HG02840 (cell line): ENCODE results near the gene ZNF205.

Experiments
- ATAC-seq: cut with Tn5 transposase; IDR thresholded peaks from one replicate; pipeline ENCODE4 v1.9.1; 2021; ENCODE audit warnings: mild to moderate bottlenecking, moderate library complexity, moderate number of reproducible peaks; ENCODE audit not compliant: unreplicated experiment, low FRiP score

Gene ZNF205

DNA sequence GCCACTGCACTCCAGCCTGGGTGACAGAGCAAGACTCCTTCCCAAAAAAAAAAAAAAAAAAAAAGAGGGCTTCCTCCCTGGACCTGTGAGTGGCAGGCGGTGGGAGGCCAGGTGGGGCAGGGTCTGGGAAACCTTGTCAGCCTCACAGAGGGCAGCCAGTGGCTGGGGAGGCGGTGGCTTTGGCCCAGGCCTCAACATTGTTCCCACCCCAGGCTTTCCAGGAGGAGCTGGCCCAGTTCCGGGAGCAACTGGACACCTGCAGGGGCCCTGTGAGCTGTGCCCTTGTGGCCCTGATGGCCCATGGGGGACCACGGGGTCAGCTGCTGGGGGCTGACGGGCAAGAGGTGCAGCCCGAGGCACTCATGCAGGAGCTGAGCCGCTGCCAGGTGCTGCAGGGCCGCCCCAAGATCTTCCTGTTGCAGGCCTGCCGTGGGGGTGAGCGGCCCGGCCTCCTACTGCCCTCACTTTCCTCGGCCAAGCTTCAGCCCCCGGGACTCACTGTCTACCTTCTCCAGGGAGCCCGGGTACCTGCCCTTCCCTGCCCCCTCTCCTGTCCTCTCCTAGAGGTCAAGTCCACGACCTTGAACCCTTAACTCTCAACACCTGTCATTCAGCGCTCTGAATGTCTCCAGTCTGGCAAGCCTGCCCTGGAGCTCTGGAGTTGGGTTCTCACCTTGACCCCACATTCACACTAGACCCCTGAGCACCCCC, 34.8 kb downstream of the ZNF205 start:
- no peak for ATAC-seq

DNA sequence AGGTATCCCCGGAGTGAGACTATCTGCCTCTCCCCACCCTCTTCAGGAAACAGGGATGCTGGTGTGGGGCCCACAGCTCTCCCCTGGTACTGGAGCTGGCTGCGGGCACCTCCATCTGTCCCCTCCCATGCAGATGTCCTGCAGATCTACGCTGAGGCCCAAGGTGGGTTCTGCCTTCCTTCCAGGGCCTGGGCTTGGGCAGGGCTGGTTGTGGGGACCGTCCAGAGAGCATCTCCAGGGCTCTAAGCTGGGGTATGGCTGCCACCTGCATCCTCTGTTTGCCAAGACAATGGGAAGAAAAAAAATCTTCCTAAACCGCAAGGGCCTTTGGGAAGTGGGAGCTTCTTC, 35.3 kb downstream of the ZNF205 start:
- no peak for ATAC-seq

DNA sequence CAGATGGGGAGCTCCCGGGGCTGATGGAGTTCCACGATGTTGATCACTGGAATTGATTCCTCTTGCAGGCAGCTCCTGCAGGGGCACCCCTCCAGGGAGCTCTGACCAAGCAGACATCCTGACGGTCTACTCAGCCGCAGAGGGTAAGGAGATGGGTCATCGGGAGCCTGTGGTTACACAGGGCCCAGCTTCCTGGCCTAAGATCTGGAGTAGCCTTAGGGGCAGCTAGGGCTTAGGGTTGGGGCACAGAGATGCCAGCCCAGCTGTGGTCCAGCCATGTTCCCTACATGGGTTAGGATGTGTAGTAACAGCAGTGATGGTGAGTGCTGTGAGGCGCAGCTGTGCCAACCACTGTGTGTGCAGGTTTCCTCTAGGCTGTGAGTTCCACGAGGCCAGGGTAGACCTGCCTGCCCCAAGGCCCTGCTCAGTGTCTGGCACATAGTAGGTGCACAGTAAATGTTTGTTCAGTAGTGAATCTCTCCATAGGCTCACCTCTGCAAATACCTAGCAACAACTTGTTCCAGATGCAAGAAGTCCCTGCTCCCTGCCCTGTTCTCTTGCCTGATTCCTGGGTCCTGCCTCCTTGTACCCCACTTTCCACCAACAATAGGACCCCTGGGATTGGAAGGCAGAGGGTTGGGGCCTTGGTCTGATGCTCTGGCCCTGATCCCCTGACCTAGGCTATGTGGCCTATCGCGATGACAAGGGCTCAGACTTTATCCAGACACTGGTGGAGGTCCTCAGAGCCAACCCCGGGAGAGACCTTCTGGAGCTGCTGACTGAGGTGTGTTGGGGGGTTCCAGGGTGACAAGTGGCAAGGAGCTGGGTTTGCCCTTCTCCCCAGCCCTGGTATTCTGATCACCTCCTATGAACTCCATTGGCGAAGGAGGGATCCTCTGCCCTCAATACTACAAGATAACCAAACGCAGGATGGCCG, 36.1 kb downstream of the ZNF205 start:
- no peak for ATAC-seq

DNA sequence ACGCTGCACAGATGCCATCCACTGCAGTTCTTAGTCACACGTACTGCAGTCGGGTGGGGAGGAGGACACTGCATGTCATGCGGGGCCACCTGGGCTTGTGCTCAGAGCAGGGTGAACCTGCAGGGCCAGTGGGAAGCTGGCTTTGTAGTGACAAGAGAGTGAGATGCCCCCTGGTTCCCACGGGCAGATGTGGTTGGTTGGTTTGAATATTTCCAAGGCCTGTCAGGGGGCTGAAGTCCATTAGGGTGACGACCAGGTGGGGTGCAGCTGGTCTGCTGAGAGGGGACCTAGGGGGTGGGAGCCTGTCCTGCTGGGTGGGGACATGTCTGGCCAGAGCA, 36.8 kb downstream of the ZNF205 start:
- no peak for ATAC-seq

DNA sequence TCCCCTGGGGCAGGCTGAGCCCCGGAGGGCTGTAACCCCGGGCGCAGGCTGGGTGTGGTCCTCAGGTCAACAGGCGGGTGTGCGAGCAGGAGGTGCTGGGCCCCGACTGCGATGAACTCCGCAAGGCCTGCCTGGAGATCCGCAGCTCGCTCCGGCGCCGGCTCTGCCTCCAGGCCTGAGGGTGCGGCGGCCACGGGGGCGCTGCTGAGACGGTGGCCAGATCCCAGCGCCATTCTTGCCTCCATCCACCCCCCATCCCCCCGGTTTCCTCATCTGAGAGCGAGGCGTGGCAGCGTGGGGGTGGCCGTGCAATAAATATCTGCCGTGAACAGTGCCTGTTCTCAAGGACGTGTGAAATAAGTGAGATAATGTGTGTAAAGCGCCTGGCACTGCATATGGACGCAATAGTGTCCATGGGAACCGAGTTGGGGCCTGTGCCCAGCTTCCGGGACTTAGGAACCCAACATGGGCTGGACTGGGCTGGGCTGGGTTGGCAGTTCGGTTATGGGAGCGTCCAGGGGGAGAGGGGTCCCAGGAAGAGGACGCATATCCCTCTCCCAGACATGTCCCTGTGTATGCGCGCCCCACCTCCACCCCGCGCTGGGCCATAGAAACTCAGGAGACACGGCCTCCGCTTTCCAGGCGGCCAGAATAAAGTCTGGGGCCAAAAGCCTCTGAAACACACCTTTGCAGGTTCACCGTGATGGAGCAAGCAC, 37.4 kb downstream of the ZNF205 start:
- ATAC-seq: no peak

DNA sequence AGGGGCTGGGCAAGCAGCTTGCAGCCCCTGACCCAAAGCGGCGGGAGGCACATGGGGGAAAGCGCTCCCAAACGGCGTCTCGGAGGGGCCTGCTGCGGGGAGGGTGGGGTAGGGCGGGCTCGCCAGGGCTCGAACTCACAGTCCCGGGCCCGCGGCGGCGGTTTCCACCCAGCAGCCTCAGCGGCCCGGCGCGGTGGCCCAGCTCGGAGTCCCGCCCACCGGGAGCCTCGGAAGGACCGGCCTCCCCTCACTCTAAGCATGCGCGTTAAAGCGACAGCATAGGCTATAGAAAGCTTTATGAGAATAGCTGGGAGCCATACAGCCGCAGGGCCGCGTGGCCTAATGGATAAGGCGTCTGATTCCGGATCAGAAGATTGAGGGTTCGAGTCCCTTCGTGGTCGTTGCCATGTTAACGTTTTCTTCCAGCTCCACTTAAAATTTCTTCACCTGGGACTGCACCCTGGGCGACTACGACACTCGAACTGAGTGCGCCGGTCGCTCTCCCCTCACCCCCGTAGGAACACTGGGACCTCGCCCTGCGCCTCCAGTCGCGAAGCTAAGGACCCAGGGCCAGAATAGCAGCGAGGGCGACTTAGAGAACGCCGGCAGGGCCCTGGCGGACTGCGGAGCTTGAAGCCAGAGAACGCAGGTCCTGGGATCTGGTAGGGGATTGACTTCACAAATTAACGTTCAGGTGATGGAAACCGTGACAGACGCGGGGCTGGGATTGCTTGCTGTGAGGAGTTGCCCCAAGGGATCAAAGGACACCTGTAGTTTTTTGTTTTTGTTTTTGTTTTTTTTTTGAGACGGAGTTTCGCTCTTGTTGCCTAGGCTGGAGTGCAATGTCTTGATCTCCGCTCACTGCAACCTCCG, 38.2 kb downstream of the ZNF205 start:
- ATAC-seq: peak; percentile 72

DNA sequence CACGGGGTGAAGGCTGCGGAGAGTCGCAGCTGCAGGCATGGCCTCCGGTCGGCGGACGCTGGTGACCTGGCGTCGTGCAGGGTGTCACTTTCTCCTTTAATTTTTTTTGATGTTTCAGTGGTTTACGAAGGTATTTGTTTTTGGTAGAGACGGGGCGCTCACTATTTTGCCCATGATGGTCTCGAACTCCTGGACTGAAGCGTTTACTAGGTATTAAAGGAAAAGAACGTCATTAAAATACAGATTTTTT, 39.6 kb downstream of the ZNF205 start:
- ATAC-seq: no peak

DNA sequence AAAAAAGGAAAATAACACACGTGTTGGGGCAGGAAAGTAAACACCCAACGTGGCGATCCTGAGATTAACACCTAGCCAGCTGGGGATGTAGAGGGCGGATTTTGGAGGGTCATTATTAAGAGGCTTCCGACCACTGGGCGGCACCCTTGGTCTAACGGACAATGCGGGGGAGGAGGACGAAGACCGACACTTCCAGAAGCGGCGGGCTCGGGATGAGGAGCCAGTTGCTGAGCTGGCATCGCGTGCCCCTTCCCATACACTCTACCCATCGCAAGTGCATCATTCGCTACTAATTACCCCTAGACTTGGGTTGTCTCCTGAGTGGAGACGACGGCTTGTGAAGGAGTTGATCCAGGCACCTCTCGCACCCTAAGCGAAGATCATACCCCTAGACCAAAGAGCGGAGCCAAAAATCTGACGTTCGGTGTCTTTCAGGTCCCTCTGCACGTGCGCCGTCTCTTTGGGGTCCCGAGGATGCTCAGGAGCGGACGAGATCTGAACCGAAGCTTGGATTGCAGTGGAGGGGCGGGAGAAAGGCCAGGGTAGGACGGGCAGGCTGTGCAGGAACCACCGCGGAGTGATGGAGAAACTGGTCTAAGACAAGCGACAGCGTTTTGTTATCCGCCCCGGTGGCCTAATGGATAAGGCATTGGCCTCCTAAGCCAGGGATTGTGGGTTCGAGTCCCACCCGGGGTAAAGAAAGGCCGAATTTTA, 40.0 kb downstream of the ZNF205 start:
- no peak for ATAC-seq

DNA sequence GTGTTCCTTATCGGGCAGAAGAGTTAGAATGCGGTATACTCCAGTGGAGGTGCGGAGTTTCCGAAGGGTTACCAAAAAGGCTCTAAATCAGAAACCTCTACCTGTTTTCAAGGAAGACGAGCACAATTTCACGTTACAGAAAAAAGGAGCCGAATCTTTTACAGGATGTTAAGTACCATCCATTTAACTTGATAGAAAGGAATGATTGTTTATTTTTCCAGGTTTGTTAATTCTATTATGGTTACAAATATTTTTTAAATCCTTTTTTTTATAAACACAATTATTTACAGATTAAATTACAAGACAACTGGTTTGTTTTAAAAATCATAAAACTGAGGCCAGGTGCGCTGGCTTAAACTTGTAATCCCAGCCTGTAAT, 40.6 kb downstream of the ZNF205 start:
- ATAC-seq: no peak

DNA sequence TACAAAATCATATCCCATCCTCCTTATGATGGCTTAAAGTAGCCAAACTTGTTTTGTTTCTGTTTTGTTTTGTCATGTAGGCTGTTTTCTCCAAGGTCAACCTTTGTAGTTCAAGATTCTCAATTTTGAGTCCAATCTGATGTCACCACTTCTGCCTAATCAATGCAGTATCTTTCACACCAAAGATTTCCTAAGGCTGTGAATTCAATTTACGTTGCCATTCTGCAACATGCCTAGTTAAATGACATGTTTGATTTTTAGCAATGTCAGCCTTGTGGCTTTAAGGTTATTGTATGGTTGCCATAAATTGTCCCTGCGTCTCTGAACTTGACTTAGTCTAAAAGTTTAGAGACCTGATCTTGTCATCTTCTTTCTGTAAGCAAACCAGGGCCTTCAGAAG, 42.8 kb downstream of the ZNF205 start:
- no peak for ATAC-seq

DNA sequence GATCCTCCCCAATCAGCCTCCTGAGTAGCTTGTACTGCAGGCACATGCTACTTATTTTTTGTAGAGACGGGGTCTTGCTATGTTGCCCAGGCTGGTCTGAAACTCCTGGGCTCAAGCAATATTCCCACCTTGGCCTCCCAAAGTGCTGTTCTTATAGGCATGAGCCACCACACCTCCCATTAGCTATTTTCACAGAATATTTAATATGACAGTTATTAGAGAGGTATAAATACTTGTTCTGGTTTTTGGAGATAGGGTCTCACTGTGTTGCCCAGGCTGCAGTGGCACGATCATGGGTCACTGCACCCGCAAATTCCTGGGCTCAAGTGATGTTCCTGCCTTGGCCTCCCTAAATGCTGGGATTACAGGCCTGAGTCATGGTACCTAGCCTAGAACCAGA, 43.6 kb downstream of the ZNF205 start:
- no peak for ATAC-seq

DNA sequence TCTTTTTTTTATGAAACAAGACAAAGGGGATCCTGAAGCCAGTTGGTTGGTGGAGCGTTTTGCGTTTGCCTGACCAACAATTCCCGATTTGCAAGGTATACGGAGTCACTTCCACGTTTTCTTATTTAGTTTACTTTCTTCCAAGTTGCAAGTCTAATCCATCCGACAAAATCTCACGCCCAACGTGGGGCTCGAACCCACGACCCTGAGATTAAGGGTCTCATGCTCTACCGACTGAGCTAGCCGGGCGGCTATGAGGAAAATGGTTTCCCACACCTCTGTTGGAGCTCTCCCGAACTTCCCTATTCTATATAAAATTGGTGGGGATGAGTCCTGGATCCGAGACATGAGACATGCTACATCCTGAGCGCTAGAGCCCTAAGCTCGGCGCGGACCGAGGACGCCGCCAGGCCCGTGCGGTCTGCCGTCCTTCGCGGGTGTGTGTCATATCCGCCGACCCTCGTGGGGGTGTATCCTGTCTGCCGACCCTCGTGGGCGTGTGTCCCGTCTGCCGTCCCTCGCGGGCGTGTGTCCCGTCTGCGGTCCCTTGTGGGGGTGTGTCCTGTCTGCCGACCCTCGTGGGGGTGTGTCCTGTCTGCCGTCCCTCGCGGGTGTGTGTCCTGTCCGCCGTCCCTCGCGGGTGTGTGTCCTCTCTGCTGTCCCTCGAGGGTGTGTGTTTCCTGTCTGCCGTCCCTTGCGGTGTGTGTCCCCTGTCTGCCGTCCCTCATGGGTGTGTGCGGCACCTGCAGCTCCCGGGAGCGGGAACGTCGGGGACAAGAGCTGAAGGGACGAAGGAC, 45.0 kb downstream of the ZNF205 start:
- ATAC-seq: no peak

DNA sequence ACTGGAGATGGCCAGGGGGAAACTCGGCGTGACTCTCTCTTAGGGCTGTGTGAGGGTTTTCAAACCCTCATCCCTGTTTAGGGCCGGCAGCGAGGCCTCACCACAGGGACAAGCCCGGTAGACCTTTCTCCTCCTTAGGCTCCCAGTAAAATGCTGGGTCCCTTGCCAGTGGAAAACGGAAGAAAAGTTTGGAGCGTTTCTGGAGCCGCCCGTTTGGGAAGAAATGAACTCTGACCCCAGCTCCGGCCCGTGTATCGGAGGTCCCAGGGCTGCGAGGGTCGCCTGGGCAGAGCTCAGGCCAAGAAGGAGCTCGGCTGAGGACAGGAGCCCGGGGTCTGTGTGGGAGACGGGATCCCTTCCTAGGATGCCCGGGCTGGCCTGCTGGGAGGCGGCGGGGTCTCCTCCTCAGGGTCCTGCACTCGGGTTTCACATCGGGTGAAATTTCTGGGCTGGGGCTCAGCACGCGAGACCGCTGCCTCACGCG, 45.7 kb downstream of the ZNF205 start:
- ATAC-seq: no peak

DNA sequence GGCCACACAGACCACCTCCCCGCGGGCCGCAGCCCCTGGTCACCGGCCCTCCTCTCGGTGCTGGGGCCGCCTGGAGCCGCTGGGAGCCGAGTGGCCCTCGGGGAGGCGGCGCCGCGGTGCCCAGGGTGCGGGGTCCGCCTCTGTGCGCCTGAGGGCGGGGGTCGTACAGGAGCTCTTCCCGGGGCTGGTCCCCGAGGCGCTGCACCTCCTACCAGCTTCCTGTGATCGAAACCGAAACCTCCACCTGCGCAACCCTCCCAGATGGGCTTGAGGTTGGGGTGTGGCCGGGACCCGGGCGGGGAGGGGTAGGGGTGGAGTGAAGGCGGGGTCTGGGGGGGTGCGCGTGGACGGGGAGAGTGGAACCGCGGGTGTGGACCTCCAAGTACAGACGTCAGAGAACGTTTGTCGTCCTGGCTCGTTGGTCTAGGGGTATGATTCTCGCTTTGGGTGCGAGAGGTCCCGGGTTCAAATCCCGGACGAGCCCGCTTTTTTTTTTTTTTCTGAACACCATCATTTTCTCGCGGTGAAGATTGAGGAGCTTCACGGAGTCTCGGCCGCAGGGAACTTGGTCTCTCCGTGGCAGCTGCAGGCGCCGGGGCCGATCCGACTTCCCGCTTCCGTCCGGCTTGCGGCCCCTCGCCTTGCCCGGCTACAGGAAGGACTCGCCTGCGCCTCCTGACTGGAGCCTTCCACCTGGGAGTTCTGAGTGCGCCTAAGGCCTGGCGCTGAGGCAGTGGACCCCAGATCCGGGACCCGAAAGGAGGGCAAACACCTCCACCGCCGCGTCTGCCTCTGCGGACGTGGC, 46.3 kb downstream of the ZNF205 start:
- ATAC-seq: no peak

DNA sequence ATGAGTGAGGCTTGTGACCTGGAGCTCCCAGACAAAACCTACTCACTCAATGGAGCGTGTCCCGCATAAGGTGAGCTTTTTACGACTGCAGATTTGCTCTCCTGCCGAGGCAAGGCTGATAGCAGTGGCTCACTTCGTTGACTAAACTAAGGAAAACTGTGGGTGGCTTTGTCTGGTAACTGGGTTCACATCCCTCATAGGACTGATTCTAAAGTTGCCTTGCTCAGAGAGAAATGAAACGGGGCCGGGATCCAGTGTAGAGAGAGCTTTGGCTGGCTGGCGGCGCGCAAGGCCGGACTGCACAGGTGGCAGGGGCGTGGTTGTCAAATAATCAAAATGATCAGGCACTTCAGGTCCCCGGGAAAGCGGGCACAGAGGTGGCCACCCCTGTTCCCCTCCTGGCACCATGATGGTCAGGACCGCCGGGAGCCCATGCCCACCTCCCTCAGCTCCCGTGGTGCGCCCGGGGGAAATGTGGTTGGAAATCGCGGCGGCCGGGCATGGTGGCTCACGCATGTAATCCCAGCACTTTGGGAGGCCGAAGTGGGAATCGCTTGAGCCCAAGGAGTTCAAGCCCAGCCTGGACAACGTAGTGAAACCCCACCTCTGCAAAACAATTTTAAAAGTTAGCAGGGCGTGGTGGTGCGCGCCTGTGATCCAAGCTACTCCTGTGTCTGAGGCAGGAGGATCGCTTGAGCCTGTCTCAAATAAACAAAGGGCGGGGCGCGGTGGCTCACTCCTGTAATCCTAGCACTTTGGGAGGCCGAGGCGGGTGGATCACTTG, 49.0 kb downstream of the ZNF205 start:
- no peak for ATAC-seq

DNA sequence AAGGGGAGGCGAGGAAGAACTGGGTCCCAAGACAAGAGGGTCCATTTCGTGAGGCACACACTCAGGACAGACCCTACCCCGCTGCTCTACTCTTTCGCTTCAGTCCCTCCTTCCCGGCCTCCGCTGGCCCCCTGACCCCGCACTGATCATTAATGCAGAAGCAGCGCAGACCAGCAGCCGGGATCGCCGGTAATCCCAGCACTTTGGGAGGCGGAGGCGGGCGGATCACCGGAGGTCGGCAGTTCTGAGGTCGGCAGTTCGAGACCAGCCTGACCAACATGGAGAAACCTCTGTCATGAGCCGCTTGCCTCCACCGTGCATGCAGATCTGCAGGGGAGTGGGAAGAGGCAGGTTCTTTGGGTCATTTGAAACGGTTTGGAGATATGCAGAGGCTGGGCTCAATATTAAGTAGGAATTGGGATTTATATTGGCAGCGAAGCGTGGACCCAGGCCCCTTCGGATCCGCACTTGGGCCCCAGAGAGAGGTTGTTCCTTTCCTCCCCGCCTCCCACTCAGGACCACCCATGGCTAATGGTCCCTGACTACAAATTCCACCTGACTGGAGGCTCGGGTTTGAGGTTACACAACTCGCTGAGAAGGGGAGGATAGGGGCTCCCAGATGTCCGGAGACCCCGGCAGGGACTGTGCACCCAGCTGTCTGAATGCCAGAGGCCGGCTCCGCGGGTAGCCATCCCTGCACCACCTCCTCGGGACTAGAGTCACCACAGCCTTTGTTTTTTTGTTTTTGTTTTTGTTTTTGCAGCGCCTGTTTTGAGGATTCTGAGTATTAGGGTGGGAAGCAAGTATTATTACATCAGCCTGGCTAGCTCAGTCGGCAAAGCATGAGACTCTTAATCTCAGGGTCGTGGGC, 52.0 kb downstream of the ZNF205 start:
- ATAC-seq: no peak
